ENCODE data around the gene IPCEF1.

GRCh38 chr6:154206141-154206540, 150.5 kb downstream of the IPCEF1 start:
- TF ChIP-seq, protein P1, sequence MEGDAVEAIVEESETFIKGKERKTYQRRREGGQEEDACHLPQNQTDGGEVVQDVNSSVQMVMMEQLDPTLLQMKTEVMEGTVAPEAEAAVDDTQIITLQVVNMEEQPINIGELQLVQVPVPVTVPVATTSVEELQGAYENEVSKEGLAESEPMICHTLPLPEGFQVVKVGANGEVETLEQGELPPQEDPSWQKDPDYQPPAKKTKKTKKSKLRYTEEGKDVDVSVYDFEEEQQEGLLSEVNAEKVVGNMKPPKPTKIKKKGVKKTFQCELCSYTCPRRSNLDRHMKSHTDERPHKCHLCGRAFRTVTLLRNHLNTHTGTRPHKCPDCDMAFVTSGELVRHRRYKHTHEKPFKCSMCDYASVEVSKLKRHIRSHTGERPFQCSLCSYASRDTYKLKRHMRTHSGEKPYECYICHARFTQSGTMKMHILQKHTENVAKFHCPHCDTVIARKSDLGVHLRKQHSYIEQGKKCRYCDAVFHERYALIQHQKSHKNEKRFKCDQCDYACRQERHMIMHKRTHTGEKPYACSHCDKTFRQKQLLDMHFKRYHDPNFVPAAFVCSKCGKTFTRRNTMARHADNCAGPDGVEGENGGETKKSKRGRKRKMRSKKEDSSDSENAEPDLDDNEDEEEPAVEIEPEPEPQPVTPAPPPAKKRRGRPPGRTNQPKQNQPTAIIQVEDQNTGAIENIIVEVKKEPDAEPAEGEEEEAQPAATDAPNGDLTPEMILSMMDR (IDR thresholded peaks at IDR 0.05), result no peak
- TF ChIP-seq EP300 (IDR thresholded peaks at IDR 0.05) (no peak), POLR2A (IDR thresholded peaks at IDR 0.05) (no peak)

Data from tibial nerve (tissue), 4 donors.